SU-DHL-6 (cell line): ENCODE results near the gene NDRG4.

ENCODE experiments used
- EZH2phosphoT487 ChIP-seq: fragments of 200-600 bp; sonication (generic), shearing (Covaris generic); conservative IDR thresholded peaks from 2 replicates; pipeline ENCODE4 v1.6.1; 2018; ENCODE audit warnings: mild to moderate bottlenecking, antibody characterized with exemption, low read length, moderate library complexity, mixed read lengths
- TF ChIP-seq, protein P1 (sequence below): fragments of 200-600 bp; sonication (generic); IDR thresholded peaks from one replicate; pipeline ENCODE4 v1.5.1; 2017; ENCODE audit warnings: antibody characterized with exemption, mild to moderate bottlenecking, low read length, moderate library complexity; ENCODE audit not compliant: insufficient read depth, poor library complexity, severe bottlenecking

DNA sequence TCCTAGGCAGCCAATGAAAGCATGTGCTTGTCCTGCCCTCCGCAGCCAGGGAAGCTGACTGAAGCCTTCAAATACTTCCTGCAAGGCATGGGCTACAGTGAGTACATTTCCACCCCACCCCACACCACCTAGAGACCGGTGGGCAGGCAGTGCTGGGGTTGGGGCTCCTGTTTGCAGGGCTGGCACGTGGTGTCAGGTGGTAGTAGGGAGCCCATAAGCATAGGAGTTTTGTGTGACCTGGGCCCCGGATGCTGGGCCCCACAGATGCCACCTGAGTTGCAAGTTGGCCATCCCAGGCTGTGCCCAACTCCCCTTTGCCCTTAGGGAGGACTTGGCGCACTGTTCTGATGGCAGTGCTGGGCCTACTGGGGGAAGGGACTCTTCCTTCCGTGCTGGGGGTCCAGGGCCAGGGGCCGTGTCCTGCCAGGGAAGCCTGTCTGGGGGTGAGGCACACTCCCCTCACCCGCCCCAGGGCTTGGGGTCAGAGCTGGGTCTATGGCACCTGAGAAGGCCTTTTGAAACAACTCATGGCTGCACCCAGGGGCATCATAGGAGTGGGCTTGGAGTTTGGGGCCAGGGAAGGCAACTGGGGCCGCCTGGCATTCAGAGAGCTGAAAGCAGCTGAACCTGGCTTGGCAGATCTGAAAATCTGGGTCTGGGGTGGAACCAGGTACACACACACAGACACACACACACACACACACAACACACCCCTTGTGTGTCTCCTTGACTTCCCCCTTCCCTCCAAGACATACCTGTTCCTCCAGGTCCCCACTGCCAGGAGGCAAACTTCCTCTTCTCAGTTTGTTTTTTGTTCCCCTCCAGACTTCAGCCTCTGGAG is 9.5 kb downstream of the NDRG4 start:
- TF ChIP-seq, protein P1, sequence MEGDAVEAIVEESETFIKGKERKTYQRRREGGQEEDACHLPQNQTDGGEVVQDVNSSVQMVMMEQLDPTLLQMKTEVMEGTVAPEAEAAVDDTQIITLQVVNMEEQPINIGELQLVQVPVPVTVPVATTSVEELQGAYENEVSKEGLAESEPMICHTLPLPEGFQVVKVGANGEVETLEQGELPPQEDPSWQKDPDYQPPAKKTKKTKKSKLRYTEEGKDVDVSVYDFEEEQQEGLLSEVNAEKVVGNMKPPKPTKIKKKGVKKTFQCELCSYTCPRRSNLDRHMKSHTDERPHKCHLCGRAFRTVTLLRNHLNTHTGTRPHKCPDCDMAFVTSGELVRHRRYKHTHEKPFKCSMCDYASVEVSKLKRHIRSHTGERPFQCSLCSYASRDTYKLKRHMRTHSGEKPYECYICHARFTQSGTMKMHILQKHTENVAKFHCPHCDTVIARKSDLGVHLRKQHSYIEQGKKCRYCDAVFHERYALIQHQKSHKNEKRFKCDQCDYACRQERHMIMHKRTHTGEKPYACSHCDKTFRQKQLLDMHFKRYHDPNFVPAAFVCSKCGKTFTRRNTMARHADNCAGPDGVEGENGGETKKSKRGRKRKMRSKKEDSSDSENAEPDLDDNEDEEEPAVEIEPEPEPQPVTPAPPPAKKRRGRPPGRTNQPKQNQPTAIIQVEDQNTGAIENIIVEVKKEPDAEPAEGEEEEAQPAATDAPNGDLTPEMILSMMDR: no peak
- no peak for TF ChIP-seq EZH2phosphoT487
